GM23338 (cell line): ENCODE measurements around the gene TMEM273. TPM values are rescaled to one million over a fixed set of nuclear protein-coding genes. Genes with fewer than 3 reads are reported as not detected.

Experiments
- ATAC-seq: fragments of 200-7000 bp; cut with Tn5 transposase; 3 replicates; pipeline ENCODE4 v1.9.1; 2020
- DNase-seq: peaks from one replicate; pipeline ENCODE4 v3.0.0-alpha.2; 2015; ENCODE audit warnings: low spot score
- H2AFZ ChIP-seq: fragments of 200-600 bp; sonication (generic); 2 replicates; pipeline ENCODE4 v1.8.0; 2016; ENCODE audit warnings: antibody characterized with exemption, mild to moderate bottlenecking, moderate library complexity
- H3F3A ChIP-seq: fragments of 200-600 bp; sonication (generic); replicated peaks from 2 replicates; pipeline ENCODE4 v1.8.0; 2017; ENCODE audit warnings: antibody characterized with exemption, mixed run types, low read depth
- H3K27ac ChIP-seq: fragments of 200-600 bp; sonication (generic); 2 replicates; pipeline ENCODE4 v1.6.1; 2016; ENCODE audit warnings: low read depth
- H3K27me3 ChIP-seq: fragments of 200-600 bp; sonication (generic); 2 replicates; pipeline ENCODE4 v1.8.0; 2016; ENCODE audit warnings: mild to moderate bottlenecking, mixed run types, moderate library complexity; ENCODE audit not compliant: insufficient read depth
- H3K36me3 ChIP-seq: fragments of 200-600 bp; sonication (generic); 2 replicates; pipeline ENCODE4 v1.8.0; 2016; ENCODE audit warnings: mild to moderate bottlenecking; ENCODE audit not compliant: insufficient read depth
- H3K4me1 ChIP-seq: fragments of 200-600 bp; sonication (generic); 2 replicates; pipeline ENCODE4 v1.8.0; 2016; ENCODE audit warnings: mild to moderate bottlenecking, moderate library complexity; ENCODE audit not compliant: insufficient read depth
- H3K4me2 ChIP-seq: fragments of 200-600 bp; sonication (generic); 2 replicates; pipeline ENCODE4 v1.7.1; 2017; ENCODE audit warnings: mixed run types
- H3K4me3 ChIP-seq: fragments of 200-600 bp; sonication (generic); 2 replicates; pipeline ENCODE4 v1.6.1; 2016; ENCODE audit warnings: mixed run types
- H3K79me2 ChIP-seq: fragments of 200-600 bp; sonication (generic); replicated peaks from 2 replicates; pipeline ENCODE4 v1.8.0; 2017; ENCODE audit warnings: mild to moderate bottlenecking; ENCODE audit not compliant: insufficient read depth
- H3K9me2 ChIP-seq: fragments of 200-600 bp; sonication (generic); 2 replicates; pipeline ENCODE4 v1.8.0; 2017; ENCODE audit not compliant: insufficient read depth
- H4K20me1 ChIP-seq: fragments of 200-600 bp; sonication (generic); replicated peaks from 2 replicates; pipeline ENCODE4 v1.8.0; 2017; ENCODE audit warnings: mild to moderate bottlenecking; ENCODE audit not compliant: insufficient read depth
- H3K27ac Mint-ChIP-seq: 2 replicates; pipeline ENCODE4 v1.8.0; 2020; ENCODE audit warnings: inconsistent platforms, mild to moderate bottlenecking, moderate library complexity, mixed read lengths
- H3K27me3 Mint-ChIP-seq: 3 replicates; pipeline ENCODE4 v1.8.0; 2022; ENCODE audit warnings: low read depth, mild to moderate bottlenecking, moderate library complexity, mixed read lengths, inconsistent platforms; ENCODE audit not compliant: insufficient read depth, poor library complexity
- H3K36me3 Mint-ChIP-seq: 3 replicates; pipeline ENCODE4 v1.8.0; 2021; ENCODE audit warnings: low read depth, mild to moderate bottlenecking, inconsistent platforms, moderate library complexity, mixed read lengths
- H3K4me1 Mint-ChIP-seq: 3 replicates; pipeline ENCODE4 v1.8.0; 2020; ENCODE audit warnings: mild to moderate bottlenecking, inconsistent platforms, mixed read lengths
- H3K4me3 Mint-ChIP-seq: 3 replicates; pipeline ENCODE4 v1.8.0; 2021; ENCODE audit warnings: moderate library complexity, mild to moderate bottlenecking, inconsistent platforms, mixed read lengths
- H3K9me3 Mint-ChIP-seq: 3 replicates; pipeline ENCODE4 v1.8.0; 2020; ENCODE audit warnings: moderate library complexity, mild to moderate bottlenecking, inconsistent platforms, mixed read lengths
- CREB1 ChIP-seq: fragments of 250-450 bp; sonication (Bioruptor Pico); IDR thresholded peaks from 2 replicates; pipeline ENCODE4 v1.5.0; 2020; ENCODE audit warnings: low read depth, mild to moderate bottlenecking, moderate library complexity
- EZH2 ChIP-seq: fragments of 200-600 bp; sonication (generic); IDR thresholded peaks from one replicate; pipeline ENCODE4 v1.8.0; 2017; ENCODE audit warnings: antibody characterized with exemption, mild to moderate bottlenecking, low read depth; ENCODE audit not compliant: unreplicated experiment
- EZH2phosphoT487 ChIP-seq: fragments of 200-600 bp; sonication (generic); IDR thresholded peaks from one replicate; pipeline ENCODE4 v1.8.1; 2018; ENCODE audit warnings: antibody characterized with exemption; ENCODE audit not compliant: unreplicated experiment
- JUNB ChIP-seq: IDR thresholded peaks from one replicate; pipeline ENCODE4 v1.6.1; 2016; ENCODE audit warnings: antibody characterized with exemption; ENCODE audit not compliant: unreplicated experiment
- NANOG ChIP-seq: IDR thresholded peaks from 2 replicates; pipeline ENCODE4 v1.6.1; 2016; ENCODE audit warnings: antibody characterized with exemption, borderline replicate concordance
- POLR2AphosphoS5 ChIP-seq: IDR thresholded peaks from 2 replicates; pipeline ENCODE4 v1.6.1; 2016; ENCODE audit warnings: antibody characterized with exemption, low read depth
- STAT1 ChIP-seq: IDR thresholded peaks from one replicate; pipeline ENCODE4 v1.6.1; 2016; ENCODE audit warnings: antibody characterized with exemption; ENCODE audit not compliant: unreplicated experiment
- ZNF114 ChIP-seq: fragments of 250-450 bp; sonication (Bioruptor Pico); IDR thresholded peaks from 2 replicates; pipeline ENCODE4 v1.5.0; 2020; ENCODE audit warnings: mild to moderate bottlenecking, moderate library complexity
- ZNF331 ChIP-seq: fragments of 250-450 bp; sonication (Bioruptor Pico); IDR thresholded peaks from 2 replicates; pipeline ENCODE4 v1.5.0; 2020; ENCODE audit warnings: low read depth, mild to moderate bottlenecking, moderate library complexity
- polyA plus RNA-seq: library from polyadenylated mRNA; unstranded; fragments of >200 nt; fragmentation: Nextera tagmentation; extraction: Ambion mirVana; gene quantifications from 2 replicates; pipeline ENCODE4 v1.2.1, GENCODE V29; 2016
- total RNA-seq: library from RNA; depleted of rRNA; stranded (reverse); fragments of >200 nt; shearing (Covaris generic); gene quantifications from 2 replicates; pipeline ENCODE4 v1.2.3, GENCODE V29; 2014
- TF ChIP-seq, protein P1 (sequence below): IDR thresholded peaks from 2 replicates; pipeline ENCODE4 v1.6.1; 2016; ENCODE audit warnings: antibody characterized with exemption
- TF ChIP-seq, protein P2 (sequence below): fragments of 250-450 bp; sonication (Bioruptor Pico); IDR thresholded peaks from 2 replicates; pipeline ENCODE4 v1.5.0; 2020; ENCODE audit warnings: mild to moderate bottlenecking, moderate library complexity
- TF ChIP-seq, protein P3 (sequence below), 2 experiments: fragments of 200-600 bp in 1 of 2; sonication (generic) in 1 of 2; conservative IDR thresholded peaks; 2 replicates each; pipeline versions ENCODE4 v1.5.1 to v1.6.1; 2016 to 2017; ENCODE audit warnings: antibody characterized with exemption in 2 of 2, low read depth in 2 of 2, mild to moderate bottlenecking in 2 of 2, moderate library complexity in 1 of 2
- TF ChIP-seq, protein P4 (sequence below): IDR thresholded peaks from one replicate; pipeline ENCODE4 v1.6.1; 2018; ENCODE audit warnings: antibody characterized with exemption; ENCODE audit not compliant: unreplicated experiment

Gene TMEM273
- total and polyA plus RNA-seq, 2 experiments from 2014 or later, result not detected

DNA sequence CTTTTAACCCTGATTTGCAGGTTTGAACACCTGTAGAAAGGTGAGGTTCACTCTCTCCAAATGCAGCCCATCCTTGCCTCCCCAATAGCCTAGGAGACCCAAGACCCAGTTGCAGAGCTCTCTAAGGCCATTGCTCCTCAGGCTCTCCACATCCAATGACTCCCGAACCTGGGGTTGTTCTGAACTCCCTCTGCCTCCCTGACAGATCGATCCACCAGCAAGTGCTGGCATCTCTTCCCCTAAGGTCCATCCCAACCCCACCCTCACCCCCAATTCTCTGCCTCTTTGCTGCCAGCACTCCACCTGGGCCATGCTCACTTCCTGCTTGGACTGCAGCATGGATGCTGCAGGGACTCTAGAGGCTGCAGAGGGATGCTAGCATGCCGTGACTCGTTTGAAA is 35.1 kb downstream of the TMEM273 start:
- no peak overlapping the region for H2AFZ ChIP-seq
- Mint-ChIP-seq H3K4me3 (no peak overlapping the region), H3K4me1 (peaks cover 8% of the 10 kb centered on the region), H3K9me3 (peaks cover 7% of the 10 kb centered on the region), H3K36me3 (peaks cover 5% of the 10 kb centered on the region; the same call in 2 of the 3 replicates), H3K27ac (no peak overlapping the region), H3K27me3 (peaks cover 2% of the 10 kb centered on the region)
- H3K27me3 ChIP-seq, result no peaks in the 10 kb centered on the region
- peaks cover 10% of the 10 kb centered on the region; the same call in 1 of the 2 replicates for H3K4me1 ChIP-seq
- peaks cover 21% of the 10 kb centered on the region; the same call in 1 of the 2 replicates for H3K9me2 ChIP-seq
- H3K27ac ChIP-seq, result no peak overlapping the region
- TF ChIP-seq, protein P1, sequence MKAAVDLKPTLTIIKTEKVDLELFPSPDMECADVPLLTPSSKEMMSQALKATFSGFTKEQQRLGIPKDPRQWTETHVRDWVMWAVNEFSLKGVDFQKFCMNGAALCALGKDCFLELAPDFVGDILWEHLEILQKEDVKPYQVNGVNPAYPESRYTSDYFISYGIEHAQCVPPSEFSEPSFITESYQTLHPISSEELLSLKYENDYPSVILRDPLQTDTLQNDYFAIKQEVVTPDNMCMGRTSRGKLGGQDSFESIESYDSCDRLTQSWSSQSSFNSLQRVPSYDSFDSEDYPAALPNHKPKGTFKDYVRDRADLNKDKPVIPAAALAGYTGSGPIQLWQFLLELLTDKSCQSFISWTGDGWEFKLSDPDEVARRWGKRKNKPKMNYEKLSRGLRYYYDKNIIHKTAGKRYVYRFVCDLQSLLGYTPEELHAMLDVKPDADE, result no peak
- TF ChIP-seq, protein P2, sequence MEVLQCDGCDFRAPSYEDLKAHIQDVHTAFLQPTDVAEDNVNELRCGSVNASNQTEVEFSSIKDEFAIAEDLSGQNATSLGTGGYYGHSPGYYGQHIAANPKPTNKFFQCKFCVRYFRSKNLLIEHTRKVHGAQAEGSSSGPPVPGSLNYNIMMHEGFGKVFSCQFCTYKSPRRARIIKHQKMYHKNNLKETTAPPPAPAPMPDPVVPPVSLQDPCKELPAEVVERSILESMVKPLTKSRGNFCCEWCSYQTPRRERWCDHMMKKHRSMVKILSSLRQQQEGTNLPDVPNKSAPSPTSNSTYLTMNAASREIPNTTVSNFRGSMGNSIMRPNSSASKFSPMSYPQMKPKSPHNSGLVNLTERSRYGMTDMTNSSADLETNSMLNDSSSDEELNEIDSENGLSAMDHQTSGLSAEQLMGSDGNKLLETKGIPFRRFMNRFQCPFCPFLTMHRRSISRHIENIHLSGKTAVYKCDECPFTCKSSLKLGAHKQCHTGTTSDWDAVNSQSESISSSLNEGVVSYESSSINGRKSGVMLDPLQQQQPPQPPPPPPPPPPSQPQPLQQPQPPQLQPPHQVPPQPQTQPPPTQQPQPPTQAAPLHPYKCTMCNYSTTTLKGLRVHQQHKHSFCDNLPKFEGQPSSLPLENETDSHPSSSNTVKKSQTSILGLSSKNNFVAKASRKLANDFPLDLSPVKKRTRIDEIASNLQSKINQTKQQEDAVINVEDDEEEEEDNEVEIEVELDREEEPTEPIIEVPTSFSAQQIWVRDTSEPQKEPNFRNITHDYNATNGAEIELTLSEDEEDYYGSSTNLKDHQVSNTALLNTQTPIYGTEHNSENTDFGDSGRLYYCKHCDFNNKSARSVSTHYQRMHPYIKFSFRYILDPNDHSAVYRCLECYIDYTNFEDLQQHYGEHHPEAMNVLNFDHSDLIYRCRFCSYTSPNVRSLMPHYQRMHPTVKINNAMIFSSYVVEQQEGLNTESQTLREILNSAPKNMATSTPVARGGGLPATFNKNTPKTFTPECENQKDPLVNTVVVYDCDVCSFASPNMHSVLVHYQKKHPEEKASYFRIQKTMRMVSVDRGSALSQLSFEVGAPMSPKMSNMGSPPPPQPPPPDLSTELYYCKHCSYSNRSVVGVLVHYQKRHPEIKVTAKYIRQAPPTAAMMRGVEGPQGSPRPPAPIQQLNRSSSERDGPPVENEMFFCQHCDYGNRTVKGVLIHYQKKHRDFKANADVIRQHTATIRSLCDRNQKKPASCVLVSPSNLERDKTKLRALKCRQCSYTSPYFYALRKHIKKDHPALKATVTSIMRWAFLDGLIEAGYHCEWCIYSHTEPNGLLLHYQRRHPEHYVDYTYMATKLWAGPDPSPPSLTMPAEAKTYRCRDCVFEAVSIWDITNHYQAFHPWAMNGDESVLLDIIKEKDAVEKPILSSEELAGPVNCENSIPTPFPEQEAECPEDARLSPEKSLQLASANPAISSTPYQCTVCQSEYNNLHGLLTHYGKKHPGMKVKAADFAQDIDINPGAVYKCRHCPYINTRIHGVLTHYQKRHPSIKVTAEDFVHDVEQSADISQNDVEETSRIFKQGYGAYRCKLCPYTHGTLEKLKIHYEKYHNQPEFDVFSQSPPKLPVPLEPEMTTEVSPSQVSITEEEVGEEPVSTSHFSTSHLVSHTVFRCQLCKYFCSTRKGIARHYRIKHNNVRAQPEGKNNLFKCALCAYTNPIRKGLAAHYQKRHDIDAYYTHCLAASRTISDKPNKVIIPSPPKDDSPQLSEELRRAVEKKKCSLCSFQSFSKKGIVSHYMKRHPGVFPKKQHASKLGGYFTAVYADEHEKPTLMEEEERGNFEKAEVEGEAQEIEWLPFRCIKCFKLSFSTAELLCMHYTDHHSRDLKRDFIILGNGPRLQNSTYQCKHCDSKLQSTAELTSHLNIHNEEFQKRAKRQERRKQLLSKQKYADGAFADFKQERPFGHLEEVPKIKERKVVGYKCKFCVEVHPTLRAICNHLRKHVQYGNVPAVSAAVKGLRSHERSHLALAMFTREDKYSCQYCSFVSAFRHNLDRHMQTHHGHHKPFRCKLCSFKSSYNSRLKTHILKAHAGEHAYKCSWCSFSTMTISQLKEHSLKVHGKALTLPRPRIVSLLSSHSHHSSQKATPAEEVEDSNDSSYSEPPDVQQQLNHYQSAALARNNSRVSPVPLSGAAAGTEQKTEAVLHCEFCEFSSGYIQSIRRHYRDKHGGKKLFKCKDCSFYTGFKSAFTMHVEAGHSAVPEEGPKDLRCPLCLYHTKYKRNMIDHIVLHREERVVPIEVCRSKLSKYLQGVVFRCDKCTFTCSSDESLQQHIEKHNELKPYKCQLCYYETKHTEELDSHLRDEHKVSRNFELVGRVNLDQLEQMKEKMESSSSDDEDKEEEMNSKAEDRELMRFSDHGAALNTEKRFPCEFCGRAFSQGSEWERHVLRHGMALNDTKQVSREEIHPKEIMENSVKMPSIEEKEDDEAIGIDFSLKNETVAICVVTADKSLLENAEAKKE, result no peak
- TF ChIP-seq EZH2phosphoT487, result no peak
- TF ChIP-seq, protein P3, sequence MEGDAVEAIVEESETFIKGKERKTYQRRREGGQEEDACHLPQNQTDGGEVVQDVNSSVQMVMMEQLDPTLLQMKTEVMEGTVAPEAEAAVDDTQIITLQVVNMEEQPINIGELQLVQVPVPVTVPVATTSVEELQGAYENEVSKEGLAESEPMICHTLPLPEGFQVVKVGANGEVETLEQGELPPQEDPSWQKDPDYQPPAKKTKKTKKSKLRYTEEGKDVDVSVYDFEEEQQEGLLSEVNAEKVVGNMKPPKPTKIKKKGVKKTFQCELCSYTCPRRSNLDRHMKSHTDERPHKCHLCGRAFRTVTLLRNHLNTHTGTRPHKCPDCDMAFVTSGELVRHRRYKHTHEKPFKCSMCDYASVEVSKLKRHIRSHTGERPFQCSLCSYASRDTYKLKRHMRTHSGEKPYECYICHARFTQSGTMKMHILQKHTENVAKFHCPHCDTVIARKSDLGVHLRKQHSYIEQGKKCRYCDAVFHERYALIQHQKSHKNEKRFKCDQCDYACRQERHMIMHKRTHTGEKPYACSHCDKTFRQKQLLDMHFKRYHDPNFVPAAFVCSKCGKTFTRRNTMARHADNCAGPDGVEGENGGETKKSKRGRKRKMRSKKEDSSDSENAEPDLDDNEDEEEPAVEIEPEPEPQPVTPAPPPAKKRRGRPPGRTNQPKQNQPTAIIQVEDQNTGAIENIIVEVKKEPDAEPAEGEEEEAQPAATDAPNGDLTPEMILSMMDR (conservative IDR thresholded peaks at IDR 0.05; ENCODE audit: low read depth in 2 of 2), result no peak
- no peak for TF ChIP-seq STAT1
- no peak for TF ChIP-seq NANOG
- TF ChIP-seq ZNF331 (CRISPR knock-in tag), result no peak
- TF ChIP-seq ZNF114, result no peak
- no peak for TF ChIP-seq EZH2
- TF ChIP-seq, protein P4, sequence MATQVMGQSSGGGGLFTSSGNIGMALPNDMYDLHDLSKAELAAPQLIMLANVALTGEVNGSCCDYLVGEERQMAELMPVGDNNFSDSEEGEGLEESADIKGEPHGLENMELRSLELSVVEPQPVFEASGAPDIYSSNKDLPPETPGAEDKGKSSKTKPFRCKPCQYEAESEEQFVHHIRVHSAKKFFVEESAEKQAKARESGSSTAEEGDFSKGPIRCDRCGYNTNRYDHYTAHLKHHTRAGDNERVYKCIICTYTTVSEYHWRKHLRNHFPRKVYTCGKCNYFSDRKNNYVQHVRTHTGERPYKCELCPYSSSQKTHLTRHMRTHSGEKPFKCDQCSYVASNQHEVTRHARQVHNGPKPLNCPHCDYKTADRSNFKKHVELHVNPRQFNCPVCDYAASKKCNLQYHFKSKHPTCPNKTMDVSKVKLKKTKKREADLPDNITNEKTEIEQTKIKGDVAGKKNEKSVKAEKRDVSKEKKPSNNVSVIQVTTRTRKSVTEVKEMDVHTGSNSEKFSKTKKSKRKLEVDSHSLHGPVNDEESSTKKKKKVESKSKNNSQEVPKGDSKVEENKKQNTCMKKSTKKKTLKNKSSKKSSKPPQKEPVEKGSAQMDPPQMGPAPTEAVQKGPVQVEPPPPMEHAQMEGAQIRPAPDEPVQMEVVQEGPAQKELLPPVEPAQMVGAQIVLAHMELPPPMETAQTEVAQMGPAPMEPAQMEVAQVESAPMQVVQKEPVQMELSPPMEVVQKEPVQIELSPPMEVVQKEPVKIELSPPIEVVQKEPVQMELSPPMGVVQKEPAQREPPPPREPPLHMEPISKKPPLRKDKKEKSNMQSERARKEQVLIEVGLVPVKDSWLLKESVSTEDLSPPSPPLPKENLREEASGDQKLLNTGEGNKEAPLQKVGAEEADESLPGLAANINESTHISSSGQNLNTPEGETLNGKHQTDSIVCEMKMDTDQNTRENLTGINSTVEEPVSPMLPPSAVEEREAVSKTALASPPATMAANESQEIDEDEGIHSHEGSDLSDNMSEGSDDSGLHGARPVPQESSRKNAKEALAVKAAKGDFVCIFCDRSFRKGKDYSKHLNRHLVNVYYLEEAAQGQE, result no peak
- no peak for TF ChIP-seq POLR2AphosphoS5
- no peak for TF ChIP-seq JUNB
- no peak for TF ChIP-seq CREB1 (CRISPR knock-in tag)
- ATAC-seq (no peak), DNase-seq (no peak)
- H4K20me1 ChIP-seq, result no peaks in the 10 kb centered on the region
- no peak overlapping the region for H3K4me3 ChIP-seq
- no peaks in the 10 kb centered on the region for H3K79me2 ChIP-seq
- H3F3A ChIP-seq, result no peaks in the 10 kb centered on the region
- H3K36me3 ChIP-seq, result no peaks in the 10 kb centered on the region
- no peak overlapping the region for H3K4me2 ChIP-seq
